ENCODE data around the gene NQO1. TPM values are rescaled to one million over a fixed set of nuclear protein-coding genes. Genes with fewer than 3 reads are reported as not detected.

Gene NQO1
- total and polyA plus RNA-seq, 2 of the 4 experiments (the other 2 are of a cell fraction) = 304 to 426 TPM

DNA sequence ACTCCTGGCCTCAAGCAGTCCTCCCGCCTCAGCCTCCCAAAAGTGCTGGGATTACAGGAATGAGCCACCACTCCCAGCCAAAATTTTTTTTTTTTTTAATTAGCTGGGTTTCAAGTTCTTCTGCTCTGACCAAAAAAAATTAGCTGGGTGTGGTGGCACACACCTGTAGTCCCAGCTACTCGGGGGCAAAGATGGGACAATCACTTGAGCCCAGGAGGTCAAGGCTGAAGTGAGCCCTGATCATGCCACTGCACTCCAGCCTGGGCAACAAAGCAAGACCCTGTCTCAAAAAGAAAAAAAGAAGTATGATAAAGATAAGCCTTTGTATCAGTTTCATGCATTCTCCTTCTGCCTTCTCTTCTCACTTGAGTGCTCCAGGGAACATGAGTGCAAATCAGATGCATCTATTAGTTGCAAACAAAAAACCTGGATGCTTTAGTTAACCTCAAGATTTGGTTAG is 1.9 kb downstream of the NQO1 start:
- Histone ChIP-seq H3K23ac (ENCODE audit: low read depth, low read length) (no peak overlapping the region), H3K36me3 (ENCODE audit: control insufficient read depth, insufficient read depth, low read length) (peaks cover 10% of the 10 kb centered on the region), H2AFZ (replicated peaks; ENCODE audit: low read length, poor library complexity) (no peak overlapping the region), H3K18ac (ENCODE audit: low read depth, low read length) (no peak overlapping the region), H3K27ac (ENCODE audit: insufficient read depth, low read length) (no peak overlapping the region), H4K20me1 (ENCODE audit: insufficient read depth, low read length) (peaks cover 34% of the 10 kb centered on the region; the same call in 1 of the 2 replicates), H2AK5ac (ENCODE audit: low read depth, low read length) (no peak overlapping the region), H4K8ac (ENCODE audit: low read depth in 2 of 2, low read length in 2 of 2) (peak overlapping the region in 1 of 2 experiments; percentile 15; a peak in 1 of 4 replicates), H3K27me3 (ENCODE audit: control insufficient read depth, insufficient read depth, low read length) (no peaks in the 10 kb centered on the region), H3K4me1 (ENCODE audit: control insufficient read depth, insufficient read depth, low read length) (peaks cover 8% of the 10 kb centered on the region; the same call in 1 of the 2 replicates), H3K4me3 (ENCODE audit: insufficient read depth, low read depth, low read length) (no peak overlapping the region), H3K14ac (replicated peaks; ENCODE audit: low read depth, low read length) (no peak overlapping the region), H4K5ac (ENCODE audit: low read depth, low read length) (no peak overlapping the region), H2BK15ac (ENCODE audit: low read depth, low read length) (no peak overlapping the region), H3K79me1 (ENCODE audit: low read depth in 1 of 2, low read length in 2 of 2) (peaks cover 30 to 83% of the 10 kb centered on the region in 2 experiments), H2AK9ac (replicated peaks; ENCODE audit: low read depth, low read length, poor library complexity) (no peak overlapping the region), H3K9me1 (ENCODE audit: insufficient read depth, low read length) (0 out of 2 replicates have a peak, but pooled peaks cover 8% of the 10 kb centered on the region), H3K9me3 (ENCODE audit: control insufficient read depth, insufficient read depth, low read length) (no peaks in the 10 kb centered on the region), H2BK20ac (ENCODE audit: low read depth, low read length) (no peak overlapping the region), H3K56ac (ENCODE audit: extremely low read depth, insufficient read depth, low read length) (no peak overlapping the region), H4K91ac (ENCODE audit: insufficient read depth, low read depth, low read length) (no peak overlapping the region), H3K4me2 (ENCODE audit: low read depth, low read length) (peak overlapping the region; percentile 52), H3K4ac (ENCODE audit: low read depth, low read length) (no peak overlapping the region), H2BK5ac (ENCODE audit: low read depth, low read length, poor library complexity, severe bottlenecking) (no peak overlapping the region), H3K9ac (ENCODE audit: low read depth, low read length) (no peak overlapping the region; the same call in 1 of the 2 replicates), H2BK120ac (ENCODE audit: low read depth, low read length) (no peak overlapping the region)
- intact Hi-C loops (cut with micrococcal nuclease) (no loop called here), dilution Hi-C loops (cut with HindIII; ENCODE audit: low sequenced_read_pairs, unreplicated experiment) (no loop called here), in situ Hi-C loops (cut with MboI; ENCODE audit: low sequenced_read_pairs) (no loop called here)
- POLR2A ChIA-PET (ENCODE audit: unreplicated experiment) = no interaction called here
- no TSS peak for BruUV-seq (replicated peaks)
- CTCF ChIA-PET = interaction anchor here (1.2 to 1.5 kb wide), 2 partner anchors 15 to 30 kb away, joined by 3 to 5 read pairs; partner anchors contain the start of gene NOB1
- TF ChIP-seq SMC3 (IDR thresholded peaks at IDR 0.05; ENCODE audit: low read depth, low read length) = no peak
- TF ChIP-seq MAFK (IDR thresholded peaks at IDR 0.05; ENCODE audit: low read depth, low read length) = no peak
- no peak for TF ChIP-seq RAD21 (IDR thresholded peaks at IDR 0.05; ENCODE audit: low read length)
- TF ChIP-seq MXI1 (IDR thresholded peaks at IDR 0.05; ENCODE audit: borderline replicate concordance, low read depth, low read length) = no peak
- TF ChIP-seq RCOR1 (IDR thresholded peaks at IDR 0.05; ENCODE audit: insufficient replicate concordance, low read length) = no peak
- no peak for TF ChIP-seq CTCF (conservative IDR thresholded peaks at IDR 0.05; ENCODE audit: low read depth, low read length)
- TF ChIP-seq FOS (IDR thresholded peaks at IDR 0.05; ENCODE audit: low read depth, low read length) = no peak
- TF ChIP-seq POLR2A (IDR thresholded peaks at IDR 0.05; ENCODE audit: low read depth, low read length) = no peak
- no peak for TF ChIP-seq CEBPB (IDR thresholded peaks at IDR 0.05; ENCODE audit: low read depth, low read length)
- TF ChIP-seq ELK1 (IDR thresholded peaks at IDR 0.05; ENCODE audit: borderline replicate concordance, low read depth, low read length) = no peak
- no peak for TF ChIP-seq NFE2L2 (IDR thresholded peaks at IDR 0.05; ENCODE audit: low read depth, low read length)
- TF ChIP-seq MAZ (IDR thresholded peaks at IDR 0.05; ENCODE audit: borderline replicate concordance, low read depth, low read length) = no peak
- TF ChIP-seq RFX5 (IDR thresholded peaks at IDR 0.05; ENCODE audit: low read depth, low read length) = no peak
- no peak for TF ChIP-seq CHD1 (IDR thresholded peaks at IDR 0.05; ENCODE audit: low read depth, low read length)
- TF ChIP-seq BHLHE40 (IDR thresholded peaks at IDR 0.05; ENCODE audit: low read depth, low read length) = no peak
- TF ChIP-seq, protein P1, sequence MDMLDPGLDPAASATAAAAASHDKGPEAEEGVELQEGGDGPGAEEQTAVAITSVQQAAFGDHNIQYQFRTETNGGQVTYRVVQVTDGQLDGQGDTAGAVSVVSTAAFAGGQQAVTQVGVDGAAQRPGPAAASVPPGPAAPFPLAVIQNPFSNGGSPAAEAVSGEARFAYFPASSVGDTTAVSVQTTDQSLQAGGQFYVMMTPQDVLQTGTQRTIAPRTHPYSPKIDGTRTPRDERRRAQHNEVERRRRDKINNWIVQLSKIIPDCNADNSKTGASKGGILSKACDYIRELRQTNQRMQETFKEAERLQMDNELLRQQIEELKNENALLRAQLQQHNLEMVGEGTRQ (IDR thresholded peaks at IDR 0.05; ENCODE audit: low read depth, low read length) = no peak
- 100% methylated on average over 1 of the region's 2 CpGs; no CpG with 5 or more reads in 1 of the 2 experiments for WGBS, 2 experiments (ENCODE audit: extremely low coverage in 2 of 2, insufficient read length in 1 of 2)
- ATAC-seq (ENCODE audit: low read depth) = no peak
- no peak for DNase-seq
